IMR-90 (cell line): ENCODE measurements around the gene RAB14. TPM values are rescaled to one million over a fixed set of nuclear protein-coding genes. Genes with fewer than 3 reads are reported as not detected.
A peak's percentile ranks its signal among the peaks of the same experiment; 100 is the strongest.

ENCODE experiments used
- ATAC-seq: fragments of 200-7000 bp; cut with Tn5 transposase; 2 replicates; pipeline ENCODE4 v1.9.1; 2020; ENCODE audit warnings: low read depth, mild to moderate bottlenecking, moderate library complexity
- BruUV-seq: library from RNA; stranded (reverse); fragments of 400-500 nt; replicated peaks from 2 replicates; lab custom pipeline; 2021; lab: Mats Ljungman, UMichigan
- CTCF ChIA-PET: fragments of 300-600 bp; formaldehyde crosslinking; extraction: SDS; loops from one replicate; lab custom pipeline; 2021; ENCODE audit warnings: antibody characterized with exemption; lab: Yijun Ruan, JAX
- POLR2A ChIA-PET: fragments of 300-600 bp; sonication (Branson Sonifier 250); formaldehyde crosslinking; loops from one replicate; lab custom pipeline; 2022; ENCODE audit warnings: antibody characterized with exemption; ENCODE audit not compliant: unreplicated experiment; lab: Charles Lee
- DNase-seq: peaks from one replicate; pipeline ENCODE4 v3.0.0; 2013
- H2AFZ ChIP-seq: replicated peaks from 2 replicates; pipeline ENCODE3; 2013; ENCODE audit warnings: low read length, mild to moderate bottlenecking; ENCODE audit not compliant: poor library complexity
- H2AK5ac ChIP-seq: 2 replicates; pipeline ENCODE4 v1.6.1; 2013; ENCODE audit warnings: low read depth, low read length, inconsistent platforms
- H2AK9ac ChIP-seq: replicated peaks from 2 replicates; pipeline ENCODE3; 2013; ENCODE audit warnings: mild to moderate bottlenecking, low read depth, low read length, moderate library complexity; ENCODE audit not compliant: poor library complexity
- H2BK120ac ChIP-seq: 2 replicates; pipeline ENCODE4 v1.6.1; 2013; ENCODE audit warnings: low read depth, low read length, inconsistent platforms
- H2BK15ac ChIP-seq: 3 replicates; pipeline ENCODE4 v1.6.1; 2013; ENCODE audit warnings: low read depth, low read length, inconsistent platforms
- H2BK20ac ChIP-seq: 2 replicates; pipeline ENCODE4 v1.6.1; 2013; ENCODE audit warnings: low read depth, mild to moderate bottlenecking, inconsistent platforms, low read length, moderate library complexity
- H2BK5ac ChIP-seq: 2 replicates; pipeline ENCODE4 v1.6.1; 2013; ENCODE audit warnings: mild to moderate bottlenecking, low read depth, low read length, inconsistent platforms; ENCODE audit not compliant: poor library complexity, severe bottlenecking
- H3K14ac ChIP-seq: replicated peaks from 2 replicates; pipeline ENCODE4 v1.6.1; 2013; ENCODE audit warnings: low read depth, low read length, inconsistent platforms
- H3K18ac ChIP-seq: 2 replicates; pipeline ENCODE4 v1.6.1; 2013; ENCODE audit warnings: low read depth, low read length, control low read depth
- H3K23ac ChIP-seq: 2 replicates; pipeline ENCODE4 v1.6.1; 2013; ENCODE audit warnings: low read depth, low read length, inconsistent platforms
- H3K27ac ChIP-seq: 2 replicates; pipeline ENCODE4 v1.5.1; 2013; ENCODE audit warnings: mild to moderate bottlenecking, control low read depth, low read length; ENCODE audit not compliant: insufficient read depth
- H3K27me3 ChIP-seq: 2 replicates; pipeline ENCODE4 v1.6.1; 2013; ENCODE audit warnings: low read length; ENCODE audit not compliant: control insufficient read depth, insufficient read depth
- H3K36me3 ChIP-seq: 2 replicates; pipeline ENCODE4 v1.6.1; 2013; ENCODE audit warnings: low read length, mixed read lengths; ENCODE audit not compliant: control insufficient read depth, insufficient read depth
- H3K4ac ChIP-seq: 2 replicates; pipeline ENCODE4 v1.6.1; 2013; ENCODE audit warnings: low read depth, low read length, inconsistent platforms
- H3K4me1 ChIP-seq: 2 replicates; pipeline ENCODE4 v1.6.1; 2013; ENCODE audit warnings: low read length, mixed read lengths; ENCODE audit not compliant: control insufficient read depth, insufficient read depth
- H3K4me2 ChIP-seq: 2 replicates; pipeline ENCODE4 v1.6.1; 2013; ENCODE audit warnings: low read depth, mild to moderate bottlenecking, control low read depth, low read length, moderate library complexity
- H3K4me3 ChIP-seq: 2 replicates; pipeline ENCODE4 v1.5.1; 2013; ENCODE audit warnings: low read depth, mild to moderate bottlenecking, control low read depth, low read length, moderate library complexity; ENCODE audit not compliant: insufficient read depth
- H3K56ac ChIP-seq: 2 replicates; pipeline ENCODE4 v1.6.1; 2013; ENCODE audit warnings: low read length, inconsistent platforms; ENCODE audit not compliant: insufficient read depth; ENCODE audit errors: extremely low read depth
- H3K79me1 ChIP-seq, 2 experiments: 2 replicates each; pipeline ENCODE4 v1.6.1; 2013; ENCODE audit warnings: low read length in 2 of 2, inconsistent platforms in 1 of 2, low read depth in 1 of 2
- H3K9ac ChIP-seq: 2 replicates; pipeline ENCODE4 v1.6.1; 2013; ENCODE audit warnings: low read depth, low read length, control low read depth
- H3K9me1 ChIP-seq: 2 replicates; pipeline ENCODE4 v1.6.1; 2013; ENCODE audit warnings: low read length, inconsistent platforms; ENCODE audit not compliant: insufficient read depth
- H3K9me3 ChIP-seq: 2 replicates; pipeline ENCODE4 v1.6.1; 2013; ENCODE audit warnings: low read length; ENCODE audit not compliant: control insufficient read depth, insufficient read depth
- H4K20me1 ChIP-seq: 2 replicates; pipeline ENCODE4 v1.6.1; 2013; ENCODE audit warnings: low read length, inconsistent platforms; ENCODE audit not compliant: insufficient read depth
- H4K5ac ChIP-seq: 2 replicates; pipeline ENCODE4 v1.6.1; 2013; ENCODE audit warnings: mild to moderate bottlenecking, low read depth, low read length, control low read depth
- H4K8ac ChIP-seq, 2 experiments: 2 replicates each; pipeline ENCODE4 v1.6.1; 2013; ENCODE audit warnings: low read depth in 2 of 2, low read length in 2 of 2, control low read depth in 1 of 2, inconsistent platforms in 1 of 2
- H4K91ac ChIP-seq: 2 replicates; pipeline ENCODE4 v1.6.1; 2013; ENCODE audit warnings: low read depth, low read length, inconsistent platforms; ENCODE audit not compliant: insufficient read depth
- BHLHE40 ChIP-seq: fragments of 150-350 bp; IDR thresholded peaks from 2 replicates; pipeline ENCODE4 v1.6.1; 2016; ENCODE audit warnings: mild to moderate bottlenecking, low read depth, low read length
- CEBPB ChIP-seq: IDR thresholded peaks from 2 replicates; pipeline ENCODE4 v1.6.1; 2012; ENCODE audit warnings: low read depth, low read length, improper control_type of control experiment
- CHD1 ChIP-seq: IDR thresholded peaks from 2 replicates; pipeline ENCODE4 v1.6.1; 2012; ENCODE audit warnings: low read depth, low read length, improper control_type of control experiment
- MAFK ChIP-seq: IDR thresholded peaks from 2 replicates; pipeline ENCODE4 v1.6.1; 2012; ENCODE audit warnings: low read depth, low read length, improper control_type of control experiment
- MAZ ChIP-seq: IDR thresholded peaks from 2 replicates; pipeline ENCODE4 v1.6.1; 2012; ENCODE audit warnings: low read depth, mild to moderate bottlenecking, low read length, improper control_type of control experiment, moderate library complexity, borderline replicate concordance
- MXI1 ChIP-seq: IDR thresholded peaks from 2 replicates; pipeline ENCODE4 v1.6.1; 2012; ENCODE audit warnings: low read depth, mild to moderate bottlenecking, low read length, moderate library complexity, borderline replicate concordance
- POLR2A ChIP-seq: IDR thresholded peaks from 2 replicates; pipeline ENCODE4 v1.6.1; 2012; ENCODE audit warnings: mild to moderate bottlenecking, low read depth, low read length
- RAD21 ChIP-seq: IDR thresholded peaks from 2 replicates; pipeline ENCODE4 v1.6.1; 2012; ENCODE audit warnings: low read length, improper control_type of control experiment
- RCOR1 ChIP-seq: IDR thresholded peaks from 2 replicates; pipeline ENCODE4 v1.6.1; 2012; ENCODE audit warnings: mild to moderate bottlenecking, low read length, improper control_type of control experiment; ENCODE audit not compliant: insufficient replicate concordance
- RFX5 ChIP-seq: IDR thresholded peaks from 2 replicates; pipeline ENCODE4 v1.8.0; 2012; ENCODE audit warnings: low read depth, mild to moderate bottlenecking, low read length, moderate library complexity
- SMC3 ChIP-seq: fragments of 150-350 bp; IDR thresholded peaks from 2 replicates; pipeline ENCODE4 v1.6.1; 2016; ENCODE audit warnings: low read depth, mild to moderate bottlenecking, antibody characterized with exemption, low read length, moderate library complexity
- WGBS, 2 experiments: methylation state at CpG; one replicate each; pipeline versions ENCODE4 v1.1.5 to v1.1.7; 2013; ENCODE audit warnings: missing lambda C conversion rate in 2 of 2; ENCODE audit not compliant: insufficient read length in 1 of 2; ENCODE audit errors: extremely low coverage in 2 of 2; 5-methylcytosine and 5-hydroxymethylcytosine counted together
- dilution Hi-C: fragments of 300-500 bp; cut with HindIII; formaldehyde crosslinking; loops from one replicate; pipeline ENCODE4 v1.14.3; 2018; ENCODE audit warnings: low sequenced_read_pairs; ENCODE audit not compliant: unreplicated experiment
- in situ Hi-C: fragments of 300-500 bp; cut with MboI; formaldehyde crosslinking; loops from 3 replicates; pipeline ENCODE4 v1.14.3; 2019; ENCODE audit warnings: low sequenced_read_pairs, inconsistent platforms, mixed read lengths
- intact Hi-C: fragments of 100-400 bp; cut with micrococcal nuclease; formaldehyde crosslinking; loops from 2 replicates; pipeline ENCODE4 v1.10.0; 2022
- polyA plus RNA-seq, 3 experiments: library from polyadenylated mRNA; depleted of rRNA; stranded (reverse); fragments of >200 nt; gene quantifications; 2 replicates each; pipeline ENCODE4 v1.2.3, GENCODE V29; 2012; ENCODE audit warnings: low replicate concordance in 1 of 3
- total RNA-seq: library from RNA; depleted of rRNA; stranded (reverse); fragments of >200 nt; gene quantifications from 2 replicates; pipeline ENCODE4 v1.2.3, GENCODE V29; 2012
- TF ChIP-seq, protein P1 (sequence below): conservative IDR thresholded peaks from 2 replicates; pipeline ENCODE4 v1.5.1; 2012; ENCODE audit warnings: mild to moderate bottlenecking, low read depth, low read length, improper control_type of control experiment
- TF ChIP-seq, protein P2 (sequence below): fragments of 150-350 bp; IDR thresholded peaks from 2 replicates; pipeline ENCODE4 v1.6.1; 2017; ENCODE audit warnings: mild to moderate bottlenecking, antibody characterized with exemption, low read length, low read depth
- TF ChIP-seq, protein P3 (sequence below): fragments of 150-350 bp; IDR thresholded peaks from 2 replicates; pipeline ENCODE4 v1.6.1; 2016; ENCODE audit warnings: low read depth, mild to moderate bottlenecking, low read length, moderate library complexity, borderline replicate concordance

The RAB14 gene
- total and polyA plus RNA-seq, 2 of the 4 experiments (the other 2 are of a cell fraction) = 20.1 to 29.3 TPM

- Histone ChIP-seq H3K27me3 (no peaks in the 10 kb centered on the region), H3K36me3 (no peaks in the 10 kb centered on the region), H3K9me1 (peaks cover 7% of the 10 kb centered on the region; the same call in 1 of the 2 replicates), H3K4me2 (no peak overlapping the region), H4K8ac (peak overlapping the region; percentile 59 to 85; a peak in 3 of 4 replicates), H4K5ac (peak overlapping the region; percentile 79; the same call in 1 of the 2 replicates), H3K14ac (no peak overlapping the region; the same call in 1 of the 2 replicates), H4K91ac (peak overlapping the region; percentile 41; the same call in 1 of the 2 replicates), H3K9ac (no peak overlapping the region), H3K4ac (peak overlapping the region; percentile 59), H2BK15ac (peak overlapping the region; percentile 55; the same call in 1 of the 3 replicates), H3K56ac (no peak overlapping the region), H3K4me3 (no peak overlapping the region), H2BK20ac (peak overlapping the region; percentile 72; the same call in 1 of the 2 replicates), H3K18ac (peak overlapping the region; percentile 47; the same call in 1 of the 2 replicates), H2AK5ac (peak overlapping the region; percentile 23; the same call in 1 of the 2 replicates), H2BK5ac (peak overlapping the region; percentile 79), H3K23ac (no peak overlapping the region), H3K9me3 (no peaks in the 10 kb centered on the region), H3K27ac (peak overlapping the region; percentile 15; the same call in 1 of the 2 replicates), H4K20me1 (no peaks in the 10 kb centered on the region), H3K79me1 (no peaks in the 10 kb centered on the region), H3K4me1 (peaks cover 12% of the 10 kb centered on the region), H2BK120ac (peak overlapping the region; percentile 64; the same call in 1 of the 2 replicates), H2AK9ac (no peak overlapping the region), H2AFZ (no peak overlapping the region)
- WGBS, 2 experiments = 100% methylated on average over 1 of the region's 5 CpGs; no CpG with 5 or more reads in 1 of the 2 experiments
- BruUV-seq = no TSS peak
- ChIA-PET CTCF (interaction anchor here (1.4 kb wide), 1 partner anchor 10 kb away, joined by 3 read pairs; no protein-coding TSS in a partner anchor), POLR2A (no interaction called here)
- DNase-seq (peak; percentile 73), ATAC-seq (peak; percentile 75)
- intact Hi-C loops (no loop called here), dilution Hi-C loops (no loop called here), in situ Hi-C loops (no loop called here)
- TF ChIP-seq CHD1 (no peak), RCOR1 (peak; percentile 31), RAD21 (no peak), CEBPB (peak; percentile 48; the same call in 1 of the 2 replicates), MAZ (no peak), MXI1 (no peak), MAFK (no peak), RFX5 (no peak), SMC3 (no peak), POLR2A (no peak), BHLHE40 (no peak)
- TF ChIP-seq, protein P1, sequence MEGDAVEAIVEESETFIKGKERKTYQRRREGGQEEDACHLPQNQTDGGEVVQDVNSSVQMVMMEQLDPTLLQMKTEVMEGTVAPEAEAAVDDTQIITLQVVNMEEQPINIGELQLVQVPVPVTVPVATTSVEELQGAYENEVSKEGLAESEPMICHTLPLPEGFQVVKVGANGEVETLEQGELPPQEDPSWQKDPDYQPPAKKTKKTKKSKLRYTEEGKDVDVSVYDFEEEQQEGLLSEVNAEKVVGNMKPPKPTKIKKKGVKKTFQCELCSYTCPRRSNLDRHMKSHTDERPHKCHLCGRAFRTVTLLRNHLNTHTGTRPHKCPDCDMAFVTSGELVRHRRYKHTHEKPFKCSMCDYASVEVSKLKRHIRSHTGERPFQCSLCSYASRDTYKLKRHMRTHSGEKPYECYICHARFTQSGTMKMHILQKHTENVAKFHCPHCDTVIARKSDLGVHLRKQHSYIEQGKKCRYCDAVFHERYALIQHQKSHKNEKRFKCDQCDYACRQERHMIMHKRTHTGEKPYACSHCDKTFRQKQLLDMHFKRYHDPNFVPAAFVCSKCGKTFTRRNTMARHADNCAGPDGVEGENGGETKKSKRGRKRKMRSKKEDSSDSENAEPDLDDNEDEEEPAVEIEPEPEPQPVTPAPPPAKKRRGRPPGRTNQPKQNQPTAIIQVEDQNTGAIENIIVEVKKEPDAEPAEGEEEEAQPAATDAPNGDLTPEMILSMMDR = no peak
- TF ChIP-seq, protein P2, sequence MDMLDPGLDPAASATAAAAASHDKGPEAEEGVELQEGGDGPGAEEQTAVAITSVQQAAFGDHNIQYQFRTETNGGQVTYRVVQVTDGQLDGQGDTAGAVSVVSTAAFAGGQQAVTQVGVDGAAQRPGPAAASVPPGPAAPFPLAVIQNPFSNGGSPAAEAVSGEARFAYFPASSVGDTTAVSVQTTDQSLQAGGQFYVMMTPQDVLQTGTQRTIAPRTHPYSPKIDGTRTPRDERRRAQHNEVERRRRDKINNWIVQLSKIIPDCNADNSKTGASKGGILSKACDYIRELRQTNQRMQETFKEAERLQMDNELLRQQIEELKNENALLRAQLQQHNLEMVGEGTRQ = peak; percentile 95
- TF ChIP-seq, protein P3, sequence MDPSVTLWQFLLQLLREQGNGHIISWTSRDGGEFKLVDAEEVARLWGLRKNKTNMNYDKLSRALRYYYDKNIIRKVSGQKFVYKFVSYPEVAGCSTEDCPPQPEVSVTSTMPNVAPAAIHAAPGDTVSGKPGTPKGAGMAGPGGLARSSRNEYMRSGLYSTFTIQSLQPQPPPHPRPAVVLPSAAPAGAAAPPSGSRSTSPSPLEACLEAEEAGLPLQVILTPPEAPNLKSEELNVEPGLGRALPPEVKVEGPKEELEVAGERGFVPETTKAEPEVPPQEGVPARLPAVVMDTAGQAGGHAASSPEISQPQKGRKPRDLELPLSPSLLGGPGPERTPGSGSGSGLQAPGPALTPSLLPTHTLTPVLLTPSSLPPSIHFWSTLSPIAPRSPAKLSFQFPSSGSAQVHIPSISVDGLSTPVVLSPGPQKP = no peak
Measured at GRCh38 chr9:121242219-121242958, 40.7 kb upstream of the RAB14 start.
